GM21737 (cell line): ENCODE data around the gene IRAG1.

ENCODE experiments used
- ATAC-seq: cut with Tn5 transposase; IDR thresholded peaks from one replicate; pipeline ENCODE4 v1.9.1; 2021; ENCODE audit warnings: mild to moderate bottlenecking, moderate library complexity; ENCODE audit not compliant: unreplicated experiment

Gene IRAG1

GRCh38 chr11:10693509-10694081 lies at the start of gene IRAG1:
TSS of gene IRAG1 (minus strand) at chr11:10693755. CDS start at chr11:10693602, 153 bp downstream.
- ATAC-seq = no peak

GRCh38 chr11:10742460-10743208 lies 49.1 kb upstream of the IRAG1 start:
- no peak for ATAC-seq

GRCh38 chr11:10735481-10736475 lies 42.2 kb upstream of the IRAG1 start:
- ATAC-seq = peak; percentile 97

- no peak for ATAC-seq
These were observed 37.6 kb upstream of the IRAG1 start for GRCh38 chr11:10731064-10731680.

- ATAC-seq = no peak
These were observed 36.6 kb upstream of the IRAG1 start for GRCh38 chr11:10730151-10730550.

GRCh38 chr11:10728789-10729472 lies 35.4 kb upstream of the IRAG1 start:
- ATAC-seq = no peak

GRCh38 chr11:10728154-10728553 lies 34.6 kb upstream of the IRAG1 start:
- ATAC-seq = no peak

GRCh38 chr11:10727146-10727851 lies 33.7 kb upstream of the IRAG1 start:
- no peak for ATAC-seq

GRCh38 chr11:10725907-10726253 lies 32.3 kb upstream of the IRAG1 start:
- ATAC-seq = no peak

GRCh38 chr11:10725114-10725906 lies 31.8 kb upstream of the IRAG1 start:
- no peak for ATAC-seq

GRCh38 chr11:10722307-10722706 lies 28.8 kb upstream of the IRAG1 start:
- no peak for ATAC-seq

- no peak for ATAC-seq
These were observed 27.4 kb upstream of the IRAG1 start for GRCh38 chr11:10720881-10721376.

- ATAC-seq = no peak
These were observed 26.1 kb upstream of the IRAG1 start for GRCh38 chr11:10719616-10720015.

GRCh38 chr11:10716543-10717259 lies 23.1 kb upstream of the IRAG1 start:
- no peak for ATAC-seq

GRCh38 chr11:10716122-10716521 lies 22.6 kb upstream of the IRAG1 start:
- ATAC-seq = no peak

- no peak for ATAC-seq
These were observed 22.0 kb upstream of the IRAG1 start for GRCh38 chr11:10715571-10715970.

- ATAC-seq = no peak
These were observed 15.9 kb upstream of the IRAG1 start for GRCh38 chr11:10709299-10710086.
